Activated CD4-positive, CD25-positive, alpha-beta regulatory T cell treated with anti-CD3 and anti-CD28 coated beads, Interleukin-2, amount 50 U/mL, for 24 hours (primary cell): ENCODE results near the gene CLDN15.
"Not testable (repeated sequence)": the region's sequence is repeated elsewhere in the genome, so short reads cannot be mapped to it uniquely, and the experiment has no call there.

Source experiments
- ATAC-seq, 2 donors: fragments of 150-1000 bp; cut with Tn5 transposase; one replicate each; pipeline ENCODE4 v1.10.0; 2021; ENCODE audit warnings: mild to moderate bottlenecking in 1 of 2, moderate library complexity in 1 of 2

Gene CLDN15

DNA sequence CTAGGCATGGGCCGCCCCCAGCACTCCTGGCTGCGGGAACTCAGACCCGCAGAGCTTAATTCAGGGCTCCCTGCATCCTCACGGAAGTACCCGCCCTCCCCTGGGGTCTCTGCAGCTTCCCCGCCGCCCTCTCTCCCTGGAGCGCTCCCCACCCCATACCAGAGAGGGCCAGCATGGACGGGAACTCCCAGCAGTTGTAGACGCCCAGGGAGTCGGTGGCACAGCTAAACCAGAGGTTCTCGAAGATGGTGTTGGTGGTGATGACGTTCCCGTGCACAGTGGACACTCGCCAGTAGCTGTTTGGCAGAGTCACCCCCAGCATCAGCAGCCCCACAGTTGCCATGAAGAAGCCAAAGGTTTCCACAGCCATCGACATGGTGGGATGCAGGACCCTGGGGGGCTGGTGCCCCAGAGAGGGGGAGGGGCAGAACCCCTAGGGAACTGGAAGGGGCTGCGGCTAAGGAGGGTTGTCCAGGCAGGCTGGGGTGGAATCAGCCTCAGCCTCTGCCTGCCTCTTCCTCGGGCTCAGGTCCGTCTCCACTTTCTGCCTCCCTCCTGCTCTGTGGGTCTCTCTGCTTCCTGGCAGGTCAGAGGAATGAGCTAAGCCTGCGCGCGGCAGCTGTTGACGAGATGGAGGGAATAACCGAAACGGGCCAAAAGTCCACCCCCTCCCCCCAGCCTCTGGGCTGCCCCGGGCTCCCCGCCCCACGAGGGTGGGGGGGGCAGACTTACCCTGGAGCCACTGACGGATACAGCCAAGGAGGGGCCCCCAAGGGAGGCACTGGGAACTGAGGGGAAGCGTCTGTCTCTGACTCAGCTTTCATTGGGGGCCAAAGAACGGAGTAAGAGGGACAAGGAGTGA is at the start of gene CLDN15:
CLDN15 (minus strand) TSS at position 597 of the 862 bp plus-strand sequence; CDS start at position 376, 221 bp downstream.
- ATAC-seq, result no peak

DNA sequence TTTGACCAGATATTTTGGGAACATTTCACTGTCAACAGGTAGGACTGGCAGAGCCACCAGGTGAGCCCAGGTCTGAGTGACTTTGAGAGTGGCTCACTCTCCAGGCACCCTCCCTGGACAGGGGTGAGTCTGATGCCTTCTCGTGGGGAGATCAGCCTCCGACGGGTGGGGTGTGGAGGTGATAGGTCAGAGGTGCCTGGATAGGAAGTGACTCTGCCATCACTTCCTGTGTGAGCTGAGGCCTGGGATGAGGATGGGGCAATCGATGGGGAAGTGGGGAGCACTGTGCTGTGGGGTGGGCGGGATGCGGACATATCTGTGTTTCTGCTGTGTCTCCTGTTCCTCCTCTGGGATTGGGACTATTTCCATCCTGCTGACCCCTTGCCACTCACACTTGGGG is 49.4 kb upstream of the CLDN15 start:
- no peak for ATAC-seq

- not testable (repeated sequence) for ATAC-seq
Observed at GRCh38 chr7:101285880-101286279, 48.3 kb upstream of the CLDN15 start.

- no peak for ATAC-seq
Observed at GRCh38 chr7:101285171-101285570, 47.6 kb upstream of the CLDN15 start.

DNA sequence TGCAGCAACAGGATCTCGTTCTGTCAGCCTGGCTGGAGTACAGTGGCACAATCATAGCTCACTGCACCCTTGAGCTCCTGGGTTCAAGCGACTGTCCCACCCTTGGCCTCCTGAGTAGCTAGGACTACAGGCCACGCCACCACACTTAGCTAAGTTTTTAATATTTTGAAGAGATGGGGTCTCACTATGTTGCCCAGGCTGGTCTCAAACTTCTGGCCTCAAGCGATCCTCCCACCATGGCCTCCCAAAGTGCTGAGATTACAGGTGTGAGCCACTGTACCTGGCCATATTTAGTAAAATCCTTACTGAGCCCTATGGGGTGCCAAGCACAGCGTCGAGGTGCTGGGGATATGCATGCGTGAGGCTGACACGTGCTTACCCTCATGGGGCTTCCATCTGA is 43.3 kb upstream of the CLDN15 start:
- ATAC-seq, result not testable (repeated sequence)

DNA sequence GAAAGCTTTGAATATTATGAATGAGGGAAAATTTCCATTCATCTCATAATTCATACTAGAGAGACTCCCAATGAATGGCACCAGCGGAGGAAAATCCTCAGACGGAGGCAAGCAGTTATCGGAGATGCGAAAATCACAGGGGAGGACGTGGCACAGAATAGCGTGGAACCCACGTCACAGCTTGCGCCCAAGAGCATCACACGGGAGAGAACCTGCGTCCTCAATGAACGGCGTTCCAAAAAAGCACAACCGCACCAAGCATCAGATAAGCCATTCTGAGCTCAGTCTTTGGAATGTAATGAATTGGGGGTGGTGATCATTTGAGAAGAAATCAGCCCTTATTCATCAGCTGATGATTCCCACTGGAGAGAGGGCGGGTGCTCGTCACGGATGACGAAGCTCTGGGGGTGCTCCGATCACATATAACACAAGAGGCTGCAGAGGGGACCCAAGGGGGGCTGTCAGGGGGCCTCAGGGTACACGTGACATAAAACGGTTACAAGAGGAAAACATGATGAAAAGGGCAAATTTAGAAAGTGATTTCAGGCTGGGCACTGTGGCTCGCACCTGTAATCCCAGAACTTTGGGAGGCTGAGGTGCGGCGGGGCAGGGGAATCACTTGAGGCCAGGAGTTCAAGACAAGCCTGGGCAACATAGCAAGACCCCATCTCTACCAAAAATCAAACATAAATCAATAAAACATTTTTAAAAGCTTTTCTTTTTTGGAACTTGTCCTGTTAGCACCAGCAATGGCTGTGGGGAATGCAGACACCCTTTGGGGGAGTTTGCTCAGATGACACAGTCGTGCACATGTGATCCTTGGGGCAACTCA is 41.1 kb upstream of the CLDN15 start:
- no peak for ATAC-seq

DNA sequence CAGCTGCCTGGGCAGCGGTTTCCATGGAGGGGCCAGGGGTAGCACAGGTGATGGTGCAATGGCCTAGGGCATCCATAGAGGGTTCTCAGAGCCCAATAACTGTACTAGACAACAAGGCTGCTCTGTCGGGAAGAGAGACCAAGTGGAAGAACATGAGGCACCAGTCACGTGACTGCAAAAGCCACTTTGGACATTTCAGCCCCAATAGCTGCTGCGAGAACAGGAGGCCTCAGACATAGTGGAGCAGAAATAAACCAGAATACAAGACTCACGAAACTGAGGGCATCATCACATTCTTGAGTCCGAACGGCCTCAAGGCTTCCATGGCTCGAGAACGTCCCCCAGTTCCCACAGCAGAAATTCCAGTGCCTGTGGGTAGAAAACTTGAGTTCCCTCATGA is 39.6 kb upstream of the CLDN15 start:
- no peak for ATAC-seq

DNA sequence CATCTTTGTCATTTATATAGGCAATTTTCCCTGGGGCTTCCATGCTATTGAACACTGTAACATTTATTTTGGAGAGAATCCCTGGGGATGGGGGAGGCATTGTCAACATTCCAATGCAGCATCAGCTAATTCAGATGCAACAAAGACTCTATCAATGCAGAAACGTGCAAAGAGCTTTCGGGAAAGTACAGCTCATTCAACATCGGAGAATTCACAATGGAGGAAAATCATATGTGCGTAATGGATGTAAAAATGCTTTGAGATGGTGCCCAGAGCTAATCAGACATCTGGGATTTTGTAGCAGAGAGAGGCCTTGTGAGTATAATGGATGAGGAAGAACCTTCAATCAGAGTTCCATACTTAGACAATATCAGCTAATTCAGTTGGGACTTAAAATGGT is 35.6 kb upstream of the CLDN15 start:
- no peak for ATAC-seq

DNA sequence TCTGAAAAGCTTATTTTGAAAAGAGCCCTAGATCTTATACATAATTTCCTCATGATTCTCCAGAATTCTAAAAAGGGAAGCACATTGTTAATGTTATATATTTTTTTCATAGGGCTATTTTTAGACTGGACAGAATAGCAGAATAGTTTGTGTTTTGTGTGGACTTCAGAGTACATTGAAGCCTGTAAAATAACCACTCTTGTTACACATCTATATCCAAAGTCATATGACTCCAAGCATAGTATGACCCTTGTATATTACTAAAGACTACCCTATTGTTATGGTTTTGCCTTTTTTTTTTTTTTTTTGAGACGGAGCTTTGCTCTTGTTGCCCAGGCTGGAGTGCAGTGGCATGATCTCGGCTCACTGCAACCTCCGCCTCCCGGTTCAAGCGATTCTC is 33.4 kb upstream of the CLDN15 start:
- ATAC-seq, result no peak

- no peak for ATAC-seq
Observed at GRCh38 chr7:101269664-101270063, 32.1 kb upstream of the CLDN15 start.

DNA sequence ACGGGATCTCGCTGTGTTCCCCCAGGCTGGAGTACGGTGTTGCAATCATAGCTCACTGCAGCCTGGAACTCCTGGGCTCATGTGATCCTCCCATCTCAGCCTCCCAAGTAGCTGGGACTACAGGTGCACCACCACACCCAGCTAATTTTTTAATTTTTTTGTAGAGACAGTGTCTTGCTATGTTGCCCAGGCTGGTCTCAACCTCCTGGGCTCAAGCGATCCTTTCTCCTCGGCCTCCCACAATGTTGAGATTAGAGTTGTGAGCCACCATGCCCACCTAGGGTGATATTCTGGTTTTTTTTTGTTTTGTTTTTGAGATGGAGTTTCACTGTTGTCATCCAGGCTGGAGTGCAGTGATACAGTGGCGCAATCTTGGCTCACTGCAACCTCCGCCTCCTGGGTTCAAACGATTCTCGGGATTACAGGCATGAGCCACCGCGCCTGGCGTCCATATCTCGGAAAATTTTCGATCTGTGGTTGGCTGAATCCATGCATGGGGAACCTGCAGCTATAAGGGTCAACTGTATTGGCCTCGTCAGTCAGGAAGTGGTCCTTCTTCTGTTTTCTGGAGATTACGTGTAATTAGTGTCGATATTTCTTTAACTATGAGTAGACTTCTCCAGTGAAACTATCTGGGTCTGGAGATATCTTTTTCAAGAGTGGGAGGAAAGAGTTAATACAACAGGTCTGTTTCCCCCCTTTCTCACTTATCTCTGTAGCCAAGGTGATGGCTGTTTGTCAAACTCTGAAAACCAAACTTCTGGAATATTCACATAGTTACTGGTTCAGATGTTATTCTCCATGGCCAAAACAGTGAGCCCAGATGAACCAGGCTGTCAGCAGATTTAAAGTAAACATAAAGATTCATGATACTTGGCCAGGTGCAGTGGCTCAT is 28.3 kb upstream of the CLDN15 start:
- ATAC-seq, result no peak

DNA sequence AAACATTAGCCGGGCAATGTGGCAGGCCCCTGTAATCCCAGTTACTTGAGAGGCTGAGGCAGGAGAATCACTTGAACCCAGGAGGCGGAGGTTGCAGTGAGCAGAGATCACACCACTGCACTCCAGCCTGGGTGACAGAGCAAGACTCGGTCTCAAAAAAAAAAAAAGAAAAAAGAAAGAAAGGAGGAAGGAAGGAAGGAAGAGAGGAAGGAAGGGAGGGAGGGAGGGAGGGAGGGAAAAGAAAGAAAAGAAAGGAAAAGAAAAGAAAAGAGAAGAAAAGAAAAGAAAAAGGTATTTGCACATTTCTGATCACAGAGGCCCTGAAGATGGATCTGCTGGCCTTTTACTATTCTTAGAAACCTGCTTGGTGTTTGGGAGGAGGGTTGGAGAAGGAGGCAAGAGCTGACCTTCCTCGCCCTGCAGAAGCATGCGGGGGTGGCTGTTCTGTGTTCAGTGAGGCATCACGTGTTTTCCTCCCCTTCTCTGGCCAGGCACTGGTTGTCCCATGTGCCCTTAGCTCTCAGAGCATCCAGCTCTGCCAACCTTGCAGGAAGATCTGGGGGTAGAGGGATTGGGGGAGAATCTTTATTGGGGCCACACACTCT is 26.6 kb upstream of the CLDN15 start:
- ATAC-seq, result not testable (repeated sequence)

GRCh38 chr7:101258243-101258731 is 20.7 kb upstream of the CLDN15 start:
- no peak for ATAC-seq

DNA sequence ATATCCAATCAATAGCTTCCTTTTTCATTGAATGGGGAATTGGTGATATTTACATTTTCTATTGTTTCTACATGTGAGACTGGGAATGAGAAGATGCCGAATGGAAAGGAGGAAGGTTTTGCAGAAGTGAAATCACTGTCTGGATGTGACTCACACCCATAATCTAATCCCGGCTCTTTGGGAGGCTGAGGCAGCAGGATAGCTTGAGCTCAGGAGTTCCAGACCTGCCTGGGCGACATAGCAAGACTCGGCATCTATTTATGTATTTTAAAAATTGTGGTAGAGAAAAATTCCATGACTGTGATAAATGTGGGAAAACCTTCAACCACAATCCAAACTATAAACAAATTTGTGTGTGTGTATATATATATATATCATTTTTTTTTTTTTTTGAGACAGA is 18.2 kb upstream of the CLDN15 start:
- ATAC-seq, result no peak

DNA sequence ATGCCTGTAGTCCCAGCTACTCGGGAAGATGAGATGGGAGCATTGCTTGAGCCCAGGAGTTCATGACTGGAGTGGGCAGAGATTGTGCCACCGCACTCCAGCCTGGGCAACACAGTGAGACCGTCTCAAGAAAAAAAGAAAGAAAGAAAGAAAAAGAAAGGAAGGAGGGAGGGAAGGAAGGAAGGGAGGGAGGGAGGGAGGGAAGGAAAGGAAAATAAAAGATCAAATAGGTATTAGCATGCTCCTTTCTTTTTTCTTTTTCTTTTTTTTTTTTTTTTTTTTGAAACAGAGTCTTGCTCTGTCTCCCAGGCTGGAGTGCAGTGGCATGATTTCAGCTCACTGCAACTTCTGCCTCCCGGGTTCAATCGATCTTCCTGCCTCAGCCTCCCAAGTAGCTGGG is 15.6 kb upstream of the CLDN15 start:
- not testable (repeated sequence) for ATAC-seq

DNA sequence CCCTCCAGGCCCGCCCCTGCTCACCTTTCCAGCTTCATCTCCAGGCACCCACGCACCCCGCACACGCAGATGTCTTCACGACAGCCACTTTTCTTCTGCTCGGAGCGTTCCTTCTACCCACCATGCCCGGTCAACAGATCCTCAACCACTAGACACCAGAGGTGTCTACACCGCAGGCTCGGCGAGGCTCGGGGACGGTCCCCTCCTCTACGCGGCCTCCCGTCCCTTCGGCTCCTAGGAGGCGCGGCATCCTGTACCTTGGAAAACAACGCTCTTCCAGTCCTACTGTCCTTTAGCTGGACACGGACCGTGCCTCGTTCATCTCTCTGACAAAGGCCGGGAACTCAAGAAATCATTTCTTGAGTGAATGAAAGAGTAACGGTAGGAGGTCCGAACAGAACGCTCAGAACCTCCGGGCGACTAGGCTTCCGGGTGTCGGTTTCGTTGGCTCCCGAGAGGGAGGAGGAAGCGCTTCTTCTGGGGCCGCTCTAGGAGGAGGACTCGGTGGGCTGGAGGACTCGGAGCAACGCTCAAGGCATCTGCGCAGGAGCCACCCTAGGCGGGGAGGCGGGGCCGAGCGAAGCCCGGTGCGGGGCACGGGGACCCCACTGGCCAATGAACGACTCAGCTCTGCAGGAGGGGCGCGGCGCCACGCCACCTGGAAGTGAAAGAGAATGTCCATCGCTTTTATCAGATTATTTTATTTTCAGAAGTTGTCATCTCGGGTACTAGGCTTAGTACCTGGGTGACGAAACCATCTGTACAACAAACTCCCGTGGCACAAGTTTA is 14.5 kb upstream of the CLDN15 start:
- ATAC-seq, result peak; percentile 99

DNA sequence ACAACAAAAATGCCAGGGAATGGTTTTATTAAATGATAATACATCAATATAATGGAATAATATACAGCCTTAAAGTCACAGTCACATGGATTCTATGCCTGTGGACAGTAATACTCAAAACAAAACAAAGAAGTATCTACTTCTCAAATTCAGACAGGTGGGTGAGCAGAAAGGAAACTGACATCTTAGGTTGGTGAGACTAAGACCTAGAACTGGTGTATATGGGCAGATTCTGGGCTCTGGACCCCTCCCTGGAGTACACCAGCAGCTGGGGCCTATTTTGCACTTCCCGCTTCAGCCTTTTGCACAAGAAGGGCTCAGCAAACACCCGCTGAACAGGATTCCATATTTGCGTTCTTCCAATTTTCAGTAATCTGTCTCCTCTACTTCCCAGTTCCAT is 12.7 kb upstream of the CLDN15 start:
- no peak for ATAC-seq

- ATAC-seq, result no peak
Observed at GRCh38 chr7:101248276-101248675, 10.7 kb upstream of the CLDN15 start.

DNA sequence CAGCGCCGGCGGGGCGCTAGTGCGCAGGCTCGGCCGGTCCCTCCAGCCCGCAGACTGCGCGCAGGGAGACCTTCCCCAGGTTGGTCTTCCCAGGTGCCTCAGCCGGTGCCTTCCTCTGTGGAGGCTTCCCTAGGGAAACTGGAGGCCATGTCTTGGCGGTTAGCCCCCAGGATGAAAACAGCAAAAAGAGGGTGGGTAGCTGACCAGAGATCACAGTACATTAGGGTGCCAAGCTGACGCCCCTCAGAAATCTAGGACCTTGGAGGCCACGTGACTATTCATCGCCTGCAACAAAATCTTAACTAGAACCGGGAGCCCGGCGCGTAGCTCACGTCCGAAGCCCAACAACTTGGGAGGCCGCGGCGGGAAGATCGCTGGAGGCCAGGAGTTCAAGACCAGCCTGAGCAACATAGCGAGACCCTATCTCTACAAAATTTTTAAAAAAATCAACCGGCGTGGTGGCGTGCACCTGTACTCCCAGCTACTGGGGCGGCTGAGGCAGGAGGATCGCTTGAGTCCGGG is 7.6 kb upstream of the CLDN15 start:
- no peak for ATAC-seq

- peak; percentile 98 for ATAC-seq
Observed at GRCh38 chr7:101244375-101245146, 7.0 kb upstream of the CLDN15 start, which contains the start of gene FIS1. FIS1 (minus strand) TSS chr7:101245081; CDS start chr7:101245004, 77 bp downstream.
